Spleen (tissue), 11 donors: Measurements from ENCODE around the gene SEMA5A. TPM values are rescaled to one million over a fixed set of nuclear protein-coding genes. Genes with fewer than 3 reads are reported as not detected.

Source experiments
- DNase-seq: peaks from one replicate; pipeline ENCODE4 v3.0.0-alpha.2; 2020
- H3K27ac ChIP-seq, 8 donors: fragments of 200-600 bp; sonication (generic) in 7 of 8; 1 replicate in 4 of 8; 2 replicates in 4 of 8; pipeline versions ENCODE4 v1.5.0 to v1.8.0; 2016 to 2021; ENCODE audit warnings: inconsistent platforms in 4 of 8, mild to moderate bottlenecking in 4 of 8, moderate library complexity in 1 of 8
- H3K27me3 ChIP-seq, 7 donors: fragments of 200-600 bp; sonication (generic) in 6 of 7; replicated peaks in 1 of 7; 1 replicate in 4 of 7; 2 replicates in 3 of 7; pipeline versions ENCODE4 v1.5.0 to v1.8.0; 2016 to 2021; ENCODE audit warnings: inconsistent platforms in 3 of 7, mild to moderate bottlenecking in 1 of 7
- H3K36me3 ChIP-seq, 6 donors: fragments of 200-600 bp; sonication (generic) in 5 of 6; 1 replicate in 4 of 6; 2 replicates in 2 of 6; pipeline versions ENCODE4 v1.5.0 to v1.8.0; 2016 to 2021; ENCODE audit warnings: inconsistent platforms in 2 of 6
- H3K4me1 ChIP-seq, 6 donors: fragments of 200-600 bp; sonication (generic) in 5 of 6; 1 replicate in 3 of 6; 2 replicates in 3 of 6; pipeline versions ENCODE4 v1.5.0 to v1.8.0; 2016 to 2021; ENCODE audit warnings: inconsistent platforms in 3 of 6
- H3K4me3 ChIP-seq, 8 donors: fragments of 200-600 bp; sonication (generic) in 7 of 8; 1 replicate in 4 of 8; 2 replicates in 4 of 8; pipeline versions ENCODE4 v1.5.0 to v1.8.0; 2016 to 2021; ENCODE audit warnings: inconsistent platforms in 4 of 8, mild to moderate bottlenecking in 4 of 8, moderate library complexity in 2 of 8
- H3K9me3 ChIP-seq, 8 donors: fragments of 200-600 bp; sonication (generic) in 7 of 8; 1 replicate in 4 of 8; 2 replicates in 4 of 8; pipeline versions ENCODE4 v1.5.0 to v1.8.0; 2016 to 2021; ENCODE audit warnings: inconsistent platforms in 4 of 8
- CTCF ChIP-seq, 11 experiments: fragments of 200-600 bp in 7 of 11; fragments of 450-650 bp in 4 of 11; sonication (generic) in 4 of 11; IDR thresholded peaks in 8 of 11; conservative IDR thresholded peaks in 3 of 11; 1 replicate in 7 of 11; 2 replicates in 4 of 11; pipeline versions ENCODE4 v1.4.0 to v1.8.0; 2016 to 2021; ENCODE audit warnings: antibody characterized with exemption in 11 of 11, inconsistent platforms in 4 of 11, mild to moderate bottlenecking in 1 of 11
- POLR2A ChIP-seq, 3 donors: fragments of 450-650 bp; IDR thresholded peaks; one replicate each; pipeline ENCODE4 v1.5.1; 2017; ENCODE audit warnings: antibody characterized with exemption in 3 of 3, mild to moderate bottlenecking in 1 of 3
- POLR2AphosphoS5 ChIP-seq, 3 donors: sonication (generic); formaldehyde crosslinking; IDR thresholded peaks; one replicate each; pipeline ENCODE4 v1.5.1; 2017; ENCODE audit warnings: antibody characterized with exemption in 3 of 3
- WGBS, 5 donors: extraction: QIAGEN DNeasy Blood & Tissue Kit in 3 of 5; methylation state at CpG; one replicate each; pipeline versions ENCODE4 v1.1.5 to v1.1.7; 2013 to 2018; 5-methylcytosine and 5-hydroxymethylcytosine counted together
- intact Hi-C: fragments of 100-400 bp; cut with DNase I; formaldehyde crosslinking; loops from one replicate; pipeline ENCODE4 v1.15.0; 2023; ENCODE audit warnings: low total_unique reads
- polyA plus RNA-seq, 3 donors: library from polyadenylated mRNA; stranded (reverse); fragments of 200-250 nt; gene quantifications; one replicate each; pipeline ENCODE4 v1.2.1, GENCODE V29; 2013
- total RNA-seq, 7 donors: library from RNA; depleted of rRNA in 3 of 7; stranded (reverse); fragments of >200 nt in 3 of 7; fragmentation: NEBNext Ultra II Directional in 4 of 7; extraction: Animal tissue kit (Norgen Biotek cat#: 25700) in 4 of 7; gene quantifications; one replicate each; pipeline versions ENCODE4 v1.1.0 to v1.2.1, GENCODE V29; 2016 to 2021
- donor health status: healthy with polysubstance abuse.
- donor health status: DM: no; HTN: no; CAD: no; lungs with moderate emphysema.
- donor health status: DM: no; HTN: no; CAD: no.
- donor health status: Bipolar disorder and iron deficiency.
- donor health status: healthy.
- donor health status: DM: no; HTN: no; CAD: no.
- donor health status: DM: yes; HTN: yes; CAD: no.

Gene SEMA5A
- total and polyA plus RNA-seq, 10 donors: 1.4 to 30.9 (median 13.1) TPM

GRCh38 chr5:9500625-9501024 lies 45.2 kb downstream of the SEMA5A start:
- Histone ChIP-seq H3K4me3 (no peak overlapping the region), H3K27me3 (no peaks in the 10 kb centered on the region), H3K4me1 (no peaks in the 10 kb centered on the region), H3K27ac (no peak overlapping the region), H3K36me3 (no peaks in the 10 kb centered on the region), H3K9me3 (no peaks in the 10 kb centered on the region)
- no peak for DNase-seq
- TF ChIP-seq CTCF (IDR thresholded peaks at IDR 0.05 in 8 of 11, conservative IDR thresholded peaks at IDR 0.05 in 3 of 11): no peak
- no peak for TF ChIP-seq POLR2AphosphoS5 (IDR thresholded peaks at IDR 0.05)
- no peak for TF ChIP-seq POLR2A (IDR thresholded peaks at IDR 0.05)
- 69 to 90% (median 79%) methylated on average over 2 of the region's 2 CpGs for WGBS, 5 donors
- intact Hi-C loops: no loop called here

GRCh38 chr5:9500193-9500592 lies 45.7 kb downstream of the SEMA5A start:
- no peak for DNase-seq
- Histone ChIP-seq H3K27ac (no peak overlapping the region), H3K27me3 (no peaks in the 10 kb centered on the region), H3K9me3 (no peaks in the 10 kb centered on the region), H3K4me1 (no peaks in the 10 kb centered on the region), H3K36me3 (no peaks in the 10 kb centered on the region), H3K4me3 (no peak overlapping the region)
- intact Hi-C loops: no loop called here
- TF ChIP-seq CTCF (IDR thresholded peaks at IDR 0.05 in 8 of 11, conservative IDR thresholded peaks at IDR 0.05 in 3 of 11) (no peak), POLR2AphosphoS5 (IDR thresholded peaks at IDR 0.05) (no peak), POLR2A (IDR thresholded peaks at IDR 0.05) (no peak)
- WGBS, 5 donors: 83 to 92% (median 90%) methylated on average over 4 of the region's 4 CpGs

- TF ChIP-seq CTCF (IDR thresholded peaks at IDR 0.05 in 8 of 11, conservative IDR thresholded peaks at IDR 0.05 in 3 of 11) (no peak), POLR2A (IDR thresholded peaks at IDR 0.05) (no peak), POLR2AphosphoS5 (IDR thresholded peaks at IDR 0.05) (no peak)
- no peaks in the 10 kb centered on the region for H3K27me3 ChIP-seq
- H3K36me3 ChIP-seq: no peaks in the 10 kb centered on the region
- H3K27ac ChIP-seq: no peak overlapping the region
- H3K9me3 ChIP-seq: no peaks in the 10 kb centered on the region
- DNase-seq: no peak
- WGBS, 5 donors: 69 to 83% (median 74%) methylated on average over 1 of the region's 1 CpG
- H3K4me1 ChIP-seq: no peaks in the 10 kb centered on the region
- no peak overlapping the region for H3K4me3 ChIP-seq
- intact Hi-C loops: no loop called here
These were observed 46.4 kb downstream of the SEMA5A start for GRCh38 chr5:9499498-9499876.

GRCh38 chr5:9498541-9499497 lies 47.1 kb downstream of the SEMA5A start:
- 83 to 90% (median 87%) methylated on average over 14 of the region's 14 CpGs for WGBS, 5 donors
- H3K27ac ChIP-seq: no peak overlapping the region
- intact Hi-C loops: no loop called here
- H3K36me3 ChIP-seq: no peaks in the 10 kb centered on the region
- H3K27me3 ChIP-seq: no peaks in the 10 kb centered on the region
- H3K4me1 ChIP-seq: no peaks in the 10 kb centered on the region
- H3K9me3 ChIP-seq: no peaks in the 10 kb centered on the region
- no peak overlapping the region for H3K4me3 ChIP-seq
- DNase-seq: no peak
- TF ChIP-seq POLR2A (IDR thresholded peaks at IDR 0.05): no peak
- TF ChIP-seq POLR2AphosphoS5 (IDR thresholded peaks at IDR 0.05): no peak
- no peak for TF ChIP-seq CTCF (IDR thresholded peaks at IDR 0.05 in 8 of 11, conservative IDR thresholded peaks at IDR 0.05 in 3 of 11)
